ENCODE data around the gene FBXW7.

The FBXW7 gene

DNA sequence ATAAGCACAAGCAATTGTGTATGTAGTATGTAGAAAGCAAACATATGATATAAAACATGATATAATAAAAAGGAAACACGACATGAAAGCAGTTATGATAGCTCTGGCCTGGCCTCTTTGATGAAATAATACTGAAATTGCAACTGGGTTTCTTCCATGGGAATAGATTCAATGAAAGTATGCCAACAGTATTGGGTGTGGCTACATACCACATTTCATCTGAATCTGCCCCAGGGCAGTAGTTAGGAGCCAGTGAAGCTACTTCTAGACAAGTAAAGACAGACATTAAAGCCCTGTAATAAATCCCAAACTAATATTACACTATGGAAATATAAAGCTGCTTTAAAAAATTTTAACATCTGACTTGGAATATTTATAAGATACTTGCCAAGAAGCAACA, 207.3 kb downstream of the FBXW7 start:
- peak; percentile 21 for DNase-seq (ENCODE audit: low read depth)

DNA sequence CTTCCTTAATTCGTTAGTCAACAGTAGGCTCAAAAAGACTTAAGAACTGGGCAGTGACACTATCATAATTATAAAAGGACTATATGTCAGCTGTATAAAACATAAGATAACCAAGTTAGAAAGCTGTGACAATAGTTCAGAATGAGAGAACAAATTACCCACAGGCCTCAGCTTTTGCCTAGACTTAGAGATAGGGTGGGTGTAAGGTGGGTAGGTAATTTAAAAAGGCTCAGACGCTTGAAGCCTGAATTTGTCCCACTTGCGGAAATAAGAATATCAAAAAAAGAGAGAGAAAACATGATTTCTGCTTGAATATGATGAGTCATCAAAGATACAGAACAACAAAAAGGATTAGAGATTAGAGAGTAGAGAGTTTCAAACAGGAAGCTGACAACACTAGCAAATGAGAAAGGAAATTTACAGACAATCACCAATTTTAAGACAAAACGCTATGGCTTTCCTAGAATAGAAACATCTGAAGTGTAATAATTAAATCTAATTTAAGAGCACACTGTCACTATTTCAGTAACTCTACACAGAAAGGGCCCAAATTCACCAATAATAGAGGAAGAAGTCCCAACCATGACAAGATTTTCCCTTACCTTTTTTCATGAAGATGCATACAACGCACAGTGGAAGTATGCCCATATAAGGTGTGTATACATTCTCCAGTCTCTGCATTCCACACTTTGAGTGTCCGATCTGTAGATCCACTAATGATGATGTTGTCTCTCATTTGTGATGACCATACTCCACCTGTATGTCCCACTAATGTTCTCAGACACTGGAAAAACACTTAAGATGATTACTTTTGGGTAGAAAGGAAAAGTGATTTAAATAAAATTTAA, 208.1 kb downstream of the FBXW7 start:
- DNase-seq (ENCODE audit: low read depth): no peak

DNA sequence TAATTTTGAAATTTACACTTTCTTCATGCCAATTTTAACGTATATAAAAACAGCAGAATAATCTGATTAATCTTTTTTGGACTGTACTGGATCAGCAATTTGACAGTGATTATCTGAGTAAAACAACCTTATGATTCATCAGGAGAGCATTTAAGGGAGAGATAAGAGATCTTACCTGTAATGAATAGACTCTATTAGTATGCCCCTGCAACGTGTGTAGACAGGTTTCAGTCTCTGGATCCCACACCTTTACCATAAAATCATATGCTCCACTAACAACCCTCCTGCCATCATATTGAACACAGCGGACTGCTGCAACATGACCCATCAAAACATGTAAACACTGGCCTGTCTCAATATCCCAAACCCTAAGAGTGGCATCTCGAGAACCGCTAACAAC, 210.1 kb downstream of the FBXW7 start:
- no peak for DNase-seq (ENCODE audit: low read depth)

DNA sequence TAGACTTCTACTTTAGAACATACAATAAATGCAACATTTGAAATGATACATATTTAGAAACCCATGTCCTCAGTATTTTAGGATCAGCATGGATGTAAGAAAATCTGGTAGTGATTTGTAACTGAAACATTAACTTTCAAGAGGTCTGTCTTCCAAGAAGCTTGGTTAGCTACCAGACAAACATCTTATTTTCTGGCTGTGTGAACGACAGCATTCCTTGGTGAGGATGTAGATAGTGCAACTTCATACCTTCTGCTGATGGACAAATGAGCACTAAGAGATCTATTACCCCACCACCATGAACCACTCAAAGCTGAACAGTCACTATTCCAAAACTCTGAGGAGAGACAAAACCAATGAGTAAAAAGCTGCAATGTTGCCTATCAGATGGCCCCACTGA, 212.7 kb downstream of the FBXW7 start:
- DNase-seq (ENCODE audit: low read depth): no peak

DNA sequence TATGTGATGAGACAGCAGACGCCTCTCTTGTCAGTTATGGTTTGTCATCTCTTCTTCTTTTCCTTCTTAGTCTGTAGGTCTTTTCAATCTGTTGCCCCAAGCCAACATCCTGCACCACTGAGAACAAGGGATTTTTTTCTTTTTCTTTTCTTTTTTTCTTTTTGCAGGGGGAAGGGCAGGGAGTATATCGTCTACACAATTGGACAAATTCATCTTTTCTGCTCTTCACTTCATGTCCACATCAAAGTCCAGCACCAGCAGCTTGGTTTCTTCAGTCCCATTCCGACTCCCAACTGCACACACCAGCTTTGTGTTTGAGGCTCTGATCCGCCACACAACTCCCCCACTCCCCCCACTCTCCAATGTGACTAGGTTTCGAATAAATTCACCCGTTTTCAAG, 213.2 kb downstream of the FBXW7 start:
- DNase-seq (ENCODE audit: low read depth): no peak

DNA sequence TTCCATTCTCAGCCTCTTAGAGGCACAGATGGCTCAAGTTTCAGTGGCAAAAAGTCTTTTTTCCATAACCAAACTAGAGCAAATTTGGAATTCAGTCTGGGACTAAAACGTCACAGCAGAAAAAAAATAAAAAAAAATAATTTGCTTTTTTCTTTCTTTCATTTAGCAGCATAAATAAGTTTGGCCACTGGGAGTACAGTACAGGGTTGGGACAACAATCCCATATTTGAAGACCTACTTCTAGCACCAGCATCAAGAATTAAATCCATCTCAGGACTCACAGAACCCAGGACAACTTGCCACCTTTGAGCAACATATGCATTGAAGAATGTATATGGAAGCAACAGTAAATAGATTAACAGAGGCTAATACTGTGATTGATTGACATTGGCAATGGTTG, 214.0 kb downstream of the FBXW7 start:
- no peak for DNase-seq (ENCODE audit: low read depth)

DNA sequence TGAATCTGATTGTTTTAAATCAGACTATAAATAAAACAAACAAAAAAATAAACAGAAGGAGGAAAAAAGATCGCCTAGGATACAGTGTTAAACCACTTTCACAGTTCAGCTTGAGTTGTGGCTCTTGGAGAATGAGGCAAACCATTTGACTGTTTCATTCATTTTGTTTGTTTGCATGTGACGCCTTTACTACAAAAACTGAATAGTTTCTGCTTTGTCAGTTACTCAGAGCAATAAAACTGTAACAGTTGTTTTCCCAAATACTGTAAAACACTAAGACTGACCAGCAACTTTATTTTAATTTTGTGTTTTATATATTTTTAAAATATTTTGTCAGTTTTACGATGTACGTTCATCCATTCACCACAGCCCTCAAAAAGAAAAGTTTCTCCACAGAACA, 214.5 kb downstream of the FBXW7 start:
- peak; percentile 31 for DNase-seq (ENCODE audit: low read depth)

DNA sequence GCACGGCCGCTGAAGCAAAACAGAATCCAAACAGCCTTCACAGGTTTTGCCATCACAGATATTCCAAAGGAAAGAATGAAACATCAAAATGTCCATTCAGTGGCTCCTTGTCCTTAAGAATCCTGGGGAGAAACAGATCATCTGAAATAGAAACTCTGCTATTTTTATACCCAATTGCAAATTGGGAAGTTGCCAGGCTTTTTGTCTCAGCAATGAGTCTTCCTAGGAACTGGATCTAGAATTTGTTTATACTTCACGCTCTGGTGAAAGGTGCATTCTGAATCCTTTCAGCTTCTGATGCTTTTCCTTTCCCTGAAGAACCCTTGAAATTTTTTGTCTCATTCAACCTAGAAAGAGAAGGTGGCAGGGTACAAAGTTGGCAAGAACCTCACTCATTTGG, 218.9 kb downstream of the FBXW7 start:
- peak; percentile 19 for DNase-seq (ENCODE audit: low read depth)

DNA sequence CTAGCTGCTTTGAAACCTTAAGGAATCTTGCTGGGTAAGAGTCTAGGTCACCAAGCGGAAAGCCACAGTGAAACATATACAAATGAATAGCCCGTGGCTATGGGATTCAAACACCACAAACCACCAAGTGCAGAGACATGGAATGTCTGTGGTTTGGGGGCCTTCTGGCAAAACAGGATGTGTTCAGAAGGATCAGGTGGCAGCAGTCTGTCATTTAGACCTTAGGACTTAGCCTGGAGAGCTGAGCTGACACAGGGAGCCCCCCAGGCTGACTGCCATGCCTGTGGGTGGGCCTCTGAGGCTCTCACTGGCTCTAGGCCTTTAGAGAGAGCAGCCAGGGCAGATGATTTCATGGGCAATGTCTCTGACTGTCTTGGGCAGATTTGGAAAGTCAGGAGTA, 225.6 kb downstream of the FBXW7 start:
- DNase-seq (ENCODE audit: low read depth): no peak

DNA sequence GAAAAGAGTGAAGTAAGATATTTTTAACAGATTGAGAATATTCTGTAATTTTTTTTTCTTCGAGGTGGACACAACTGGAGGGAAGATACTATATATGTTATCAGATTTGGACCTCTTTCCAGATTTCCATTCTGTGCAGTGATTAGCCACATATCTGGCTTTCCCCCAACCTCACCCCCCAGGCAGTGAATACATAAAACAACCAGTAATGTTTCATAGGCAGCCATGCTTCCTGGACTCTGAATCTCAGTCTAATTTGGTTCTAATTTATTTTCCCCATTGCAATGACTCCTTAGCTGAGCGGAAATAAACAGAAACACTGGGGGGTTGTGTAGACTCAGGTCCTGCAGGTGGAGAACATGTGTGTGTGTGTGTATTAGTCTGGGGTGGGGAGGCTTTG, 226.5 kb downstream of the FBXW7 start:
- DNase-seq (ENCODE audit: low read depth): no peak

DNA sequence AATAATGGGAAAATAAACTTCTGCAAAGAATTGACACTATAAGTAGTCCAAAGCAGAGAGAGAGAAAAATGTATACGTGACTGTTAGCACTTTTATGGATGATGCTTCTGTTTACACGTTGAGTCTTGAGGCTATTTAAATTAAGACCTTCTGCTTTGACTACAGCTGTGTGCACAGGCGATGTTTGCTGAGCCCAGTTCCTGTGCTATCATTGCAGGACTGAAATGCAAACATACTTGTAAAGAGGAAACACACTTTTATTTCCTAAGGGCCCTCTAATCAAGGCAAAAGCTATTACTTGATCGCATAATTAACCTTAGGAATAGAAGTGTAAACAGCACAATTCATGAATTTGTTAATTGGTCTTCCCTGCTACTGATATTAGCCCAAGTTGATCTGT, 226.9 kb downstream of the FBXW7 start:
- DNase-seq (ENCODE audit: low read depth): no peak

DNA sequence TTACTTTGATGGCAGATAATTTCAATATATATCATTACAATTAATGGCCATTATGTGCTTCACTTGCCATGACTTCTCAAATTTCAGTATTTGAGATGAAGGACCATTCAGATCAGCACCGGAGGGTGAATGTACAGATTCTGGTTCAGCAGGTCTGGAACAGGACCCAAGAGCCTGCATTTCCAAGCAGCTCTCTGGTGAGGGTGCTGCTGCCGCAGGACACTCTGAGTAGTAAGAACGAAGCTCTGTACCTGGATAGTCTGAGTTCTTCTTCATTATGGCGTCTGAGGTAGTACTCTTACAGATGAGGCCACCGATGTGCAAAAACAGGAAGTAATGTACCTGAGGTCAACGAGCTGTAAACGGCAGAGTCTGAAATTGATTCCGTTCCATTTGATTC, 228.2 kb downstream of the FBXW7 start:
- DNase-seq (ENCODE audit: low read depth): no peak

DNA sequence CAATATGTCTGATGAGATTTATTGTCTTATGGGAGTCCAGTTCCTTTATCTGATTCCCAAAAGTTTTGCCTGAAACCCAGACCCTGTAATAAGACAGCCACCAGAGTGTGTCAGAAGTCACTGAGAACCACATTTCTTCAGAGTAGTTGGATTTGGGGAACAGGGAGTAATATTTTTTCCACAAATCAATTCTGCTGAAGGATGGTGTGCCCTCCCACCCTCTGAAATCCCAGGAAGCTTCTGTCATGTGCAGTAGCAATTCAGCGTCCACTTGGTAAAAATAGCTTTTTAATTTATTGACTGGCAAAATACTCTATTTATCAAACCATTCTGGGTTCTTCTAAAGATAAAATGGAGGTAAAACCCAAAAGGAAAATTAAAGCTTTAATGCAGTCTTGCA, 229.4 kb downstream of the FBXW7 start:
- no peak for DNase-seq (ENCODE audit: low read depth)

DNA sequence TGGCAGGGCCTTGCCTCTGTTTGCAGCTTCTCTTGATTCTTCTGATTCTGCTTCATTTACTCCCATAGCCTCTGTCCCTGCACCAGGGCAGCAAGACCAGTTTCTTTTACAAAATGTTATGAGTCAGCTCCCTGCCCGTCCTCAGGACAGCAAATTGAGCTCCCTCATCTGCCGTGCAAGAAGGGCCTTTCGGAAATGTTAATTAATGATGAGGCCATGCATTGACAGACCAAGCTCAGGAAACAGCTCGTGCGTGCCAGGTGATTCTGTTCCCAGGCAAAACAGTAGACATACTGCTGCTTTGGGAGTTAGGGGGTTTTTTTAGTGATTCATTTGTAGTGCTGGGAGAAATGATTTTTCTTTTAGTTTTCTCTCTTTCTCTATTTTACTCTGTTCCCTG, 231.7 kb downstream of the FBXW7 start:
- DNase-seq (ENCODE audit: low read depth): no peak

DNA sequence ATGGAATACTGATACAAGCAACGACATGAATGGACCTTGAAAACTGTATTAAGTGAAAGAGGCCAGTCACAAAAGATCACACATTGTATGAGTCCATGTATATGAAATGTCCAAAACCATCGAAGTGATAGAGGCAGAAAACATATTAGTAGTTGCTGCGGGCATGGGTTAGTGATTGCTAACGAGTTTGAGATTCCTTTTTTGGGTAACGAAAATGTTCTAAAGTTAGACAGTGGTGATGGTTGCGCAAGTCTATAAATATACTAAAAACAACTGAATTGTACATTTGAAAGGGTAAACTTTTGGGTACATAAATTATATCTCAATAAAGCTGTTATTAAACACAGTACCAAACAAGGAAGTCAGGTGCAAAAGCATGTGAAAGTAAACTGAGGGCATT, 234.5 kb downstream of the FBXW7 start:
- DNase-seq (ENCODE audit: low read depth): no peak

DNA sequence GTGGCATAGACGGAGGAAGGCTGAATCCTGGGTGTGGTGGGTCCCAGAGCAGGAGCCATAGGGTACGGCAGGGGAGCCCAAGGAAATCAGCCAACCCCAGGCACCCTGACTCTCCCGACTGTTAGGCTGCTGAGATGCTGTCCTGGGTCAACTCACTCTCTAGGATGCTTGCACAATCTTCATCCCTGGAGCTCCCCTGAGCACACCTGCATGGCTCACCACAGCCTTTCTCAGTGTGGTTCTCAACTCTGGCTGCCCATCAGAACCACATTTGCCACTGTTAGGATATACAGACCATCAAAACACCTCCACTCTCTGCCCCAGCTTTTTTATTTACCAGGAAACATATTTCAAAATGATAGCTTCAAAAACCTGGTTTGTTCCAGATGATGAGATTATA, 236.3 kb downstream of the FBXW7 start:
- no peak for DNase-seq (ENCODE audit: low read depth)

DNA sequence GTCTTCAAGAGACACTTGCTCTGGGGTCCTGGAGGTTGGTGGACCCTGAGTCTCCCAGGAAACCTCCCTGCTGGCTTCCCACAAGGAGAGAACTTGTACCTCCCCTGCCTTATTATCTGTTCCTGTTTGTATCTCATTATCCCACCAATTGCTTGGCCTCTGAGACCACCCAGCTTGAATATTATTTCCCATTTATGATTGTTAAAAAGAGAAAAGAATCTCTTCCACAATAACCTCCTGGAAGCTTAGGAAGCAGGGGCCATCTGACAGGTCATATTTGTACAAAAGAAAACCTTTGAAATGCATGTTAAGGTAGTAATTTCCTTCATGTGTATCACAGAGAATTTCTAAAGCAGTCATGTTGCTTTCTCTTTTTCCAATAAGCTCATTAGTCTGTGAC, 239.5 kb downstream of the FBXW7 start:
- DNase-seq (ENCODE audit: low read depth): no peak

DNA sequence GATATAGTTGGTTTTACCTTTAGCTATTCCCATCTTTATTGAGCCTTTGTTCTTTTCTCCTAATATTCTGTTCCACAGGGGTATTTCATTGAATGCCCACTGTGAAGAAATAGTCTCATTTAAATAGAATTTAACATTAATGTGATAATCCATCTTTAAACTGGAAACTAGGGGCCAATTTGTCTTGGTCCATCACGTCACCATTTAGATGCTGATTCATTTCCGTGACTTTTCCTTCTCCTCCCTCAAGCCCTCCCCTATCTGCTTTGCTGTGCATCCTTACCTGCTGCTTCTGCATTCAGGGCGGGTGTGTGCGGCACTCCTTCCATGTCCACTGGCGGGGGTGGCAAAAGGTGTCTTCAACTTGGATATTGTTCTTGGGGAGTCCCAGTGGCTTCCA, 241.1 kb downstream of the FBXW7 start:
- DNase-seq (ENCODE audit: low read depth): no peak

DNA sequence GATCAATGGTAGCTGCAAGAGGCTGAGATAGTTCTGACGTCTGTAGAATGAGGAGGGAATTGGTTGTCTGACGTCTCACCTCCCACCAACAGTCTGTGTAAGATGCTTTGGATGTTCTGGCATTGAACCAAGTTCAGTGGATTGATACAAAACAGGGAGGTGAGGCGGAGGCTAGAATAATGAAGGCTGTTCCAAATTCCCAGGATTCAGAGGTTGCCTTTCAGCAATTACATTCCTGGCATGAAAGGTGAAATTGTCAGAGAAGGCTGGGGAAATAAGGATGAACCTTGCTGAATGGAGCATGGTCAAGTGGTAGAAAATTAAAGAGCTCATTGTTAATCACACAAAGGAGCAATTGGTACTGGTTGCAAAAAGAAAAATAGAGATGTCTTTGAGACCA, 241.6 kb downstream of the FBXW7 start:
- no peak for DNase-seq (ENCODE audit: low read depth)

DNA sequence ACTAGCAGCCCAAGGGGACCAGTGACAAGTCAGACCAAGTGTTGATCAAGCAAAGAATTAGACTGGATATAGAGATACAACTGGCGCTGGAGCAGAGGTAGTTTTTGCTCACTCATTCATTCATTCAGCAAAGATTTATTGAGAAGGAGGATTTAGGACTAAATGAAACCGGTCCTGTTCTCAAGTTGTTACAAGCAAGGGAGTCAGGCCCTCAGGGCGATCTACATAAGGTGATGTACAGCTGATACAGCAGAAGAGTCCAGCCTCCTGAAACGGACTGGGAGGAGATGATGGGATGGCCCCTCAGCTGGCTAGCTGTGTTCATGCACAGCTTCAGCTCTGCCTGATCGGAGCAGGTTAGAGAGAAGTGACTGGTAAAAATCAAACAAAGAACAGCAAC, 242.4 kb downstream of the FBXW7 start:
- DNase-seq (ENCODE audit: low read depth): no peak

DNA sequence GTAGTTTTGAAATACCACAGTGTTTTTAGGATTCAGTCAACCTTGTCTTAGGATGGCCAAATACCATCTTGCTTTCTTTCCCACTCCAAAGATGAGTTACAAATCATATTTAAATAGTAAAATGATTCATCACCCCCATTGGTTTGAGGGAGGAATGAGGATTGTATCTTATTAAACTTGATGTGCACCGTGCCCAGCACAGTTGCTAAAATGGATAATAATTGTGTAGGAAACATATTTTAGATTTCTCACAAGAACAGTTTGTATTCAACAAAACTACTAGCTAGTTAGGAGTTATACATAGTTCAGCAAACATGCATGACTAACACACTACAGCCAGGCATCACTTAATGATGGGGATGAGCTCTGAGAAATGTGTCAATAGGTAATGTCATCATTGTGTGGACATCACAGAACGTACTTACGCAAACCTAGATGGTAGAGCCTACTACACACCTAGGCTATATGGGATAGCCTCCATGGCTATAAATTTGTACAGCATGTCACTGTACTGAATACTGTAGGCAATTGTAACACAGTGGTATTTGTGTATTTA, 245.4 kb downstream of the FBXW7 start:
- DNase-seq (ENCODE audit: low read depth): peak; percentile 1

DNA sequence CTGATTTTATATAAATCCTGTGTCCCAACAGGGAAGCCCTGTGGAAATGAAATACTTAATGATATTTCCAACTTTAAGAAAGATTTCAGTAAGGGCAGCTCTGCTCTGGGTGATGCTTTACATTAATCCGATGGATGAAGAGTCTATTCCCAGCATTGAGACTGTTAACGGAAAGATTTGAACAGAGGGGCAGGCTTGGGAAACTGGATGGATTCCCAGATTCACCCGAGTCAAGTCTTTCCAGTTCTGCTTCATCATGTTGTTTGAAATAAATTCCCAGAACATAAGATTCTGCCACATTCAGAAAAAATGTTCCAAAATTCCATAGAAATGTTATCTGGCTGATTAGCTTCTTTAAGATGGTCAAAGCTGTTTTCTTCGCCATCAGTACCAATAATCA, 246.0 kb downstream of the FBXW7 start:
- peak; percentile 1 for DNase-seq (ENCODE audit: low read depth)

DNA sequence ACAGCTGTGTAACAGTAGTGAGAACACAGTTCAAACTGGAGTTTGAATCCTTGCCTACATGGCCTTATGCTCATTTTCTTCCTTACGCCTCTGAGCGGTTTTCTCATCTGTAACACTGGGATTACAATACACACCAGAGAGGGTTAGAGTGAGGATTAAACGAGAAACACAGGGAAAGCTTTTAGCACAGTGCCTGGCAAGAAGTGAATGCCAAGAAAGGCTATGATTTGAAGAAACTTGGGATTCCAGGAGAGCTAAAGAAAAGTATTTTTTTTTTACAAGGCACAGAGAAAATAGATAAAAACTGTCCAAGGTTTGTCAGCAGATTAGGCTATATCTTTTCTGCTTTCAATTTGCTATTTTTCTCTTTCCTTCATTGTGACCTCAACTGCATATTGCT, 246.4 kb downstream of the FBXW7 start:
- DNase-seq (ENCODE audit: low read depth): no peak

DNA sequence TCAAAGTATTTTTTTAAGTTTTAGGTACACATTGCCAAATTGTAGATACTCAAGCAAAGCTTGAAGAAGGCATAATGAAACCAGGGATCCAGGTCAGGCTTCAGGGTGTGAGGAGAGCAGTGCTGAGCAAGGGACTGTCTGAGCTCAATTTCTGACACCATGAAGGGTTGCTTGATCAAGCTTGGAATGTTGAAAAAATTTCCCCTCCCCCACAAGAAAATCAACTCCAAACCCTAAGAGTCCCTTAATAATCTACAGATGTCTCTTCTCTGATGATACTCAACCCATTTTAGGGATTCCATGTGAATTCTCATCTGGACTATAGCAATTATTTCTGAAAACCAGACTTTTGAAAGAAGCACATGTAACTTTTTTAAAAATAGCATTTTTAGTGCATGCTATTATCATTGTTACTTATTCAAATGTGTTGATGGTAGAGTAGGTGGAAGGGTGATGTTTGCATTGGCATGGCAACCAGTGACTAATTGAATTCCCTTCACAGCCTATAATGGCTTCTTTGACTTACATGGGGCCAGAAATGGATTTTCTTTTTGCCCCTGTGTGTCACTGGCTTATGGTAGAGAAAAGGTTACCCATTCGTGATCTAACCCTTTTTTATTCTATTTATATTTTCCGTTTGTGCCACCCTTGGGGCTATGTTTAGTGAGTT, 252.0 kb downstream of the FBXW7 start:
- DNase-seq (ENCODE audit: low read depth): peak; percentile 34

All from GM04503 (cell line).